Measurements from ENCODE around the gene SCAF1. TPM values are rescaled to one million over a fixed set of nuclear protein-coding genes. Genes with fewer than 3 reads are reported as not detected.

SCAF1 gene
- total and polyA plus RNA-seq, 8 donors: 24.7 to 63.8 (median 34.9) TPM

- no peak for TF ChIP-seq CTCF (IDR thresholded peaks at IDR 0.05)
- Histone ChIP-seq H3K27ac (no peak overlapping the region), H3K36me3 (peaks cover 0 to 96% of the 10 kb centered on the region in 2 donors), H3K4me1 (no peaks in the 10 kb centered on the region), H3K9me3 (no peaks in the 10 kb centered on the region), H3K4me3 (no peak overlapping the region), H3K27me3 (no peaks in the 10 kb centered on the region)
- intact Hi-C loops (cut with DNase I): no loop called here
- DNase-seq (peak in 1 of 4 donors; percentile 66), ATAC-seq (no peak)
Measured at GRCh38 chr19:49653466-49653806, 11.4 kb downstream of the SCAF1 start.

- ATAC-seq (no peak), DNase-seq (no peak)
- no peaks in the 10 kb centered on the region for H3K9me3 ChIP-seq
- intact Hi-C loops (cut with DNase I): no loop called here
- peaks cover 0 to 96% of the 10 kb centered on the region in 2 donors for H3K36me3 ChIP-seq
- no peak overlapping the region for H3K4me3 ChIP-seq
- no peak overlapping the region for H3K27ac ChIP-seq
- H3K27me3 ChIP-seq: no peaks in the 10 kb centered on the region
- TF ChIP-seq CTCF (IDR thresholded peaks at IDR 0.05): no peak
- no peaks in the 10 kb centered on the region for H3K4me1 ChIP-seq
Measured at GRCh38 chr19:49654581-49654980, 12.6 kb downstream of the SCAF1 start.

GRCh38 chr19:49655570-49656455 is 13.8 kb downstream of the SCAF1 start:
- Histone ChIP-seq H3K27ac (no peak overlapping the region), H3K4me3 (no peak overlapping the region), H3K36me3 (peaks cover 0 to 96% of the 10 kb centered on the region in 2 donors), H3K4me1 (no peaks in the 10 kb centered on the region), H3K27me3 (no peaks in the 10 kb centered on the region), H3K9me3 (no peaks in the 10 kb centered on the region)
- DNase-seq (no peak), ATAC-seq (no peak)
- intact Hi-C loops (cut with DNase I): no loop called here
- no peak for TF ChIP-seq CTCF (IDR thresholded peaks at IDR 0.05)

- Histone ChIP-seq H3K9me3 (no peaks in the 10 kb centered on the region), H3K27me3 (no peaks in the 10 kb centered on the region), H3K4me1 (no peaks in the 10 kb centered on the region), H3K27ac (no peak overlapping the region), H3K4me3 (no peak overlapping the region), H3K36me3 (peaks cover 0 to 97% of the 10 kb centered on the region in 2 donors)
- no peak for TF ChIP-seq CTCF (IDR thresholded peaks at IDR 0.05)
- ATAC-seq (no peak), DNase-seq (no peak)
- intact Hi-C loops (cut with DNase I): no loop called here
Measured at GRCh38 chr19:49656456-49657109, 14.6 kb downstream of the SCAF1 start.

GRCh38 chr19:49657493-49658138 is 15.6 kb downstream of the SCAF1 start:
- Histone ChIP-seq H3K4me1 (peaks cover 0 to under 1% of the 10 kb centered on the region in 2 donors), H3K36me3 (peaks cover 0 to 100% of the 10 kb centered on the region in 2 donors), H3K9me3 (no peaks in the 10 kb centered on the region), H3K27ac (no peak overlapping the region), H3K4me3 (no peak overlapping the region), H3K27me3 (no peaks in the 10 kb centered on the region)
- TF ChIP-seq CTCF (IDR thresholded peaks at IDR 0.05): no peak
- intact Hi-C loops (cut with DNase I): no loop called here
- no peak for DNase-seq
- ATAC-seq: no peak

Data from left lung (tissue), 10 donors.